GM21447 (cell line): Measurements from ENCODE around the gene TBC1D1.
"Not testable (repeated sequence)": the region's sequence is repeated elsewhere in the genome, so short reads cannot be mapped to it uniquely, and the experiment has no call there.

Experiments used
- ATAC-seq: cut with Tn5 transposase; IDR thresholded peaks from one replicate; pipeline ENCODE4 v1.9.1; 2021; ENCODE audit not compliant: unreplicated experiment

Gene TBC1D1

GRCh38 chr4:37923089-37923488 is 32.2 kb downstream of the TBC1D1 start:
- not testable (repeated sequence) for ATAC-seq

DNA sequence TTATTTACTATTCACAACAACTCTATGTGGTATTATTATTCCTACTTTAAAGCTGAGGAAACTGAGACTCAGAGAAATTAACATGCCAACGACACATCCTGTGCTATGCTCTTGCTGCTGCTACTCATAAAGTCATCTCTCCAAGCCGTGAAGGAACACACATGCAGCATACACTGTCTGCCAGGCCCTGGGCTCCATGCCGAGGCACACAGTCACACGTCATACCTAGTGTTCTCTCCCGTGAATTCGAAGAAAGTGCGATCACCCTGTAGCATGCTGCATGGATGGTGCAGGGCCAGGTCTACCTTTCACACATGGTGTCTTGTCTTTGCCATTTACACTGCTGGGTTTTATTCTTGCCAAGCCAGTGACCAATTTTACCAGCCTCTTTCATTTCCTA is 34.1 kb downstream of the TBC1D1 start:
- no peak for ATAC-seq

DNA sequence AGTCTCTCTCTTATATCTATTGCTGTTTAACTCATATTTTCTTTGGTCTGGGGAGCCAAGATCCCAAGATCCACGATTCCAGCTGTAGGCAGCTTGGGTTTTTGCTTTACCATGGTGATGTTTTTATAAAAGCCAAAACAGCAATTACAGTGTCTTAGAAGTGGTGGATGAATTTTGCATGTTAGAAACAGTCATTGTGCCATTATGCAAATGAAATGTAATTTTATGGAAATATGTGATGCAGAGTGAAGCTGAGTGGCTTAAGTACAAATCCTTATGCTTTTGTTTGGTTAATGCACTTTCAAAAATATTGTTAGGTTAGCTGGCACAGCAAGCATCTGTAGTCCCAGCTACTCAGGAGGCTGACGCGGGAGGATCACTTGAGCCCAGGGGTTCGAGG is 36.5 kb downstream of the TBC1D1 start:
- no peak for ATAC-seq

DNA sequence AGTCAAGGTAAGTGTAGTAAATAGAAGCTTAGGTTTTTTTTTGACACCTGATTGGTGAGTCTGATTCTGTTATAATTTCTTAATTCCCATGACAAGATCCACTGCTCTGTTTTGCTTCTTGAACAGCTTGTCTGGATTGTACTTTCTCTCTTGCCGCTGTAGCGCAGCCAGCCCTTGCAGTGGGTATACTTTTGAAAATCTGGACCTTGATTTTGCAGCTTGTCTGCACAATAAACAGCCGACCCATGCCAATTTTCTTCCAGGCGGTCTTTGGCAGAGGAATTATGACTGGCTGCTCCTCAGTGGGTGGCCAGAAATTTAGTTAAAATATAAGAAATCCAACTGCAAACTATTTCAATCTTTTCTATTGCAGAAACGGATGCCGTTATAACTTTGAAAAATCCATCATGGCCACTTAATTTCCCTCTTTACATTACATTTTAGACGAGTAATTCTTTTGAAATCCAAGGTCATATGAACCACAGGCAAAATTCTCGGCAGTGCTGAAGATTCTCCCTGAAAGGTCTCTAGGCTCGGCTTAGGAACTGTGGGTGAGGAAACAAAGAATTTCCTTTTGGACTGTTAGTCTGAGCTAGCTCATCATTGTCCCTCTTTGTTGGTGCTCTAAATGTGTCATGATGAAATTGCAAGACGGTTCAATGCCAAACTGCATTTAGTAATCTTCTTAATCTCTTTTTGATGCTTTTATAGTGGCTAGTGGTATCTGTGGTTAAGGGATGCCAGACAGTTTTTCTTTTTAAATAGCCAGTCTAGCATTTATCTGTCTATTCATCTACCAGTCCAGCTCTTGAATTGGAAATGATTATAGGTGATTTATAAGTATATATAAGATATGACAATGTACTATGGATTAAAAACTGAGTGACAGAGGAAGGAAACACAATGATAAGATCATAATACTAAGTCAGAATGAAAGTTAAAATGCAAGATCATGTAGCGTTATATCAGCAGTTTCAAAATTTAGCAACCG is 37.8 kb downstream of the TBC1D1 start:
- ATAC-seq = no peak

- no peak for ATAC-seq
Measured at GRCh38 chr4:37934096-37934495, 43.2 kb downstream of the TBC1D1 start.

DNA sequence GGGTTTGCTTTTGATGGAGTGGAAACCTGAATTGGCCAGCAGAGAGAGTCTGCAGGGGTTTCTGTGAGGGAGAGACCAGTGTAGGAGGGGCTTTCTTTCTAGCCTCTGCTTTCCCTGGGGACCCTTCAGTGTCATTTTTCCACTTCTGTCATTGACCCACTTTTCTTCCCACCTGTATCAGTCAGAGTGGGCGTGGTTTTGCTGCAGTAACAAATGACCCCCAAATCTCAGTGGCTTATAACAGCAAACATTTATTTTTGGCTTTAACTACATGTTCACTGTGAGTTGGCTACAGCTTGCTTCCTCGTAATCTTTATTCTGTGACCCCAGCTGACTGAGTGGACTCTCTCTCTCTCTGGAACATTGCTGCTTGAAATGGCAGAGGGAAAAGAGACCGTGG is 43.7 kb downstream of the TBC1D1 start:
- ATAC-seq = no peak

GRCh38 chr4:37935026-37935425 is 44.1 kb downstream of the TBC1D1 start:
- no peak for ATAC-seq

GRCh38 chr4:37936889-37937498 is 46.1 kb downstream of the TBC1D1 start:
- no peak for ATAC-seq

GRCh38 chr4:37938208-37938607 is 47.3 kb downstream of the TBC1D1 start:
- no peak for ATAC-seq

GRCh38 chr4:37946503-37947179 is 55.8 kb downstream of the TBC1D1 start:
- no peak for ATAC-seq

GRCh38 chr4:37948542-37948941 is 57.7 kb downstream of the TBC1D1 start:
- no peak for ATAC-seq

DNA sequence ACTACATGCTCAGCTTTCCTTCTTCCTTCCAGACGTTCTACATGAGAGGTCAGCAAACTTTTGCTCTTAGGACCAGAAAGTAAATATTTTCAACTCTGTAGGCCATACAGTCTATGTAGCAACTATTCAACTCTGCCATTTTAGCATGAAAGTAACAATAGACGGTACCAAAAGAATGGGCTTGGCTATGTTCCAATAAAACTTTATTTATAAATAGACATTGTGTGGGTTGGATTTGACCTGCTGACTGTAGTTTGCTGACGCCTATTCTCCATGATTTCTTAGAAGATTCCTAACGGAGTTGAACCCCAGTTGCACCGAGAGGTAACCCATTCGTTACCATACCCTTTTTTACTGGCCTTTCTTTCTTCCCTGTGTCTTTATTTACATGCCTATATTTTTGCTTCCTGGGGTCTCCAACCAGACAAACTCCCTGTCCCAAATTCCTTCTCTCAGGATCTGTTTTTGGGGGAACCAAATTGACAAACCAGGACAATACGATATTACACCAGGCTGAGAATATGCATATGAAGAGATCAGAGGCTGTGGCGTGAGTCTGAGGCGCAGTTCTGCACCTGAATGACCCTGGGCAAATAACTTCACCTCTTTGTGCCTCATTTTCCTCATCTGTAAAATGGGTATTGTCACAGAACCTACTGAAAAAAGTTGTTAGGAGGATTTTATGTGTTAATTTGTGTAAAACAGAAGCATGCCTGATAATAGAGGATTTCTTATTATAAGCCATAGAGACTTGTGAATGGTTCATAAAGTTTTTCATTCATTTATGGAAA is 58.9 kb downstream of the TBC1D1 start:
- no peak for ATAC-seq

DNA sequence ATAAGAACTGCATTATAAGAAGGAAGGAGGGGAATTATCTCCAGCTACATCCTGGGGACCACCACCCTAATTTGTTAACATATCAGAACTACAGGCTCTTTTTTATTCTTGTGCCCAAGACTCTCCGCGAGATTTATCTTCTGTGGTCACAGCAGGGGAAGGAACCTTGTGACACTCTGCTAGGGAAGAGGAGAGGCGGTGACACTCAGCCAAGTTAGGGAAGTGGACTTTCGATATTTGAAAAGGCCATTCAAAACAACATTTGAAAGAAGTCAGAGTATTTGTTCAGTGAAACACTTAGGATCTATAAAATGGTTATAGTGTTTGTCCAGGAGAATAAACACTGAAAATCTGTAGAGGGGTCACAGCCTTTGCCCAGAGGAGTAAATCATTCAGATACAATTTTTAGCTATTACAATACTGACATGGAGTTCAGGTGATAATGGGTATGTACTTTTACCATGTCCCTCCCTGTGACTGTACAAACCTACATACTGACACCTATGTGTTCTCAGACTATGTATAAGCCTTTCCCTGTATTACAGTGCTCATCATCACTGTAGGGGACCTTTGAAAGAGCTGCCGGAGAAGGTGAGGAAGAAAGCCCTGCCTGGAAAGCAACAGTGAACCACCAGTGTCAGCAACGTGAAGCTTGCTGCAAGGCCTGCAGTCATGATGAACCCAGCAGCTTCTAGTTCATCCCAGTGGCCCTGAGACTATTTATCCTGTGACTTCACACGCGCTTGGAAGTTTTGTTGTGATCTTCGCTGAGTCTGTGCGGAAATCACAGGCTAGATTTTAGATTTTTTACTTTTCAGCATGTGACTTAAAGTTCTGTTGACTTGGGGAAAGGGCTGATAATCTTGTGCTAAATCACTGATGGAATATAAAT is 60.8 kb downstream of the TBC1D1 start:
- no peak for ATAC-seq

DNA sequence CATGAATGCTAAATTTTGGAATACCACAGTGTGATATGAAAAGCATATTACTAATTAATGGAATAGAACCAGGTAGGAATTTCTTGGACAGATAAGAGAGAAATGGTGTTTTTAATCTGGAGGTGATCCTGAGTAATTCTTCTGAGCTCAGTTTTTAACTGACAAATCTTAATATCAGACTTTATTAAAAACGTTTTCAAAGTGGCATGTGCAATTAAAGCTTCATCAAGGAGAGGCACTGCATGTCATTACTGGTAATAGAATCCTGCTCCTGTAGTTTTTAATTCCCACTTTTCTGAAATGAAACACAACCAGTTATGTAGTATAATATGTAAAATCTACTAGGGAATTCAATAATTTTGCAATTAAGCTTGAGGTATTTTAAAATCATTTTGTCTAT is 62.3 kb downstream of the TBC1D1 start:
- ATAC-seq = no peak

DNA sequence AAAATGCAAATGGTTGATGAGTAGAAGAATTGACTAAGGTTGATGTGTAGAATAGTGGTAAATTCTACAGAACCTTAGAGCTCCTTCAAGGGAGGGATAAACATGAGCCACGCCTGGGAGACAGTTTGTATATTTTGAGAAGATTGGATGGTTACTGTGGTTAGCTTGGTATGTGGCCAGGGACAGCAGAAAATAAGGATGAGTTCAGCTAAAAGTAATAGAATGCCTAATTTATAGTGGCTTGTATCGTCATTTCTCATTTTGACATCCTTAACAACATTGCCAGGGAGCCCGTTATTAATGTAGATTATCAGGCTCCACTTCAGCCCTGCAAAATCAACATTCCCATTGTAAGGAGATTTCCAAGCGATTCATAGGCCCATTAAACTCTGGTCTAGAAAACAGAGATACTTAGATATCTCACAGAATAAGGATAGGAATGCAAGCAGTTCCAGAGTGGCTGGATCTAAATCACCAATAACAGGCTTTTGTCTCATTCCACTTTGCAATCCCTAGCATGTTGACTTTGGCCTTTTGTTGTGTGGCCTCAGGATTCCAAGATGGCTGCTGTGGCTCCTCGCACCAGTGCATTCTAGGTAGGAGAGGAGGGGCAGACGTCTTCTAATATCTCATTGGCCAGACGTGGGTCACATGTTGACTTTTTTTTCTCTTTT is 62.9 kb downstream of the TBC1D1 start:
- no peak for ATAC-seq

GRCh38 chr4:37956941-37957340 is 66.1 kb downstream of the TBC1D1 start:
- no peak for ATAC-seq

DNA sequence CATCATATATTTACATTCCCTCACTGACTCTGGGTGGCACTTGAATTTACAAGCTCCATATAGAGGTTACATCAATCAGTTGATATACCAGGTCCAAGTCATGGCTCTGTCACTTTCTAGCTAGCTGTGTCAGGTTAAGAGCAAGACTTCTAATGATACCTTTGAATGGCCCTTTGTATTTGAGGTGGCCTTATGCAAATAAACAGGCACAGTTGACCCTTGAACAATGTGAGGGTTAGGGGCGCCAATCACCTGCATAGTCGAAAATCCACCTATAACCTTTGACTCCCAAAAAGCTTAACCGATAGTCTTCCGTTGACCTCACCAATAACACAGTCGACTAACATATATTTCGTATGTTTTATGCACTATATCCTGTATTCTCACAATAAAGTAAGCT is 68.0 kb downstream of the TBC1D1 start:
- ATAC-seq = no peak

- no peak for ATAC-seq
Measured at GRCh38 chr4:37960098-37960497, 69.2 kb downstream of the TBC1D1 start, which contains the start of gene PTTG2. Gene PTTG2, plus strand, starts transcription at chr4:37960398. Its CDS starts 37 bp downstream, at chr4:37960435.
